A673 (cell line): ENCODE results near the gene ST7L. TPM values are rescaled to one million over a fixed set of nuclear protein-coding genes. Genes with fewer than 3 reads are reported as not detected.

Experiments used
- BruUV-seq: library from RNA; stranded (reverse); fragments of 400-500 nt; replicated peaks from 2 replicates; lab custom pipeline; 2021; lab: Mats Ljungman, UMichigan
- CTCF ChIA-PET: fragments of 300-600 bp; sonication (Branson Sonifier 250); formaldehyde crosslinking; loops from one replicate; lab custom pipeline; 2022; ENCODE audit warnings: antibody characterized with exemption; lab: Charles Lee
- POLR2A ChIA-PET: fragments of 300-600 bp; sonication (Branson Sonifier 250); formaldehyde crosslinking; loops from one replicate; lab custom pipeline; 2022; ENCODE audit warnings: antibody characterized with exemption; ENCODE audit not compliant: low non-redundant PET; lab: Charles Lee
- DNase-seq: peaks from one replicate; pipeline ENCODE4 v3.0.0-alpha.2; 2015; ENCODE audit warnings: low spot score
- H3K27ac ChIP-seq: fragments of 200-600 bp; sonication (generic); 2 replicates; pipeline ENCODE4 v1.5.1; 2016; ENCODE audit warnings: mixed run types, low read depth, mild to moderate bottlenecking, mixed read lengths, antibody characterized with exemption, low read length; ENCODE audit not compliant: poor library complexity, severe bottlenecking
- H3K27me3 ChIP-seq: fragments of 200-600 bp; sonication (generic); replicated peaks from 2 replicates; pipeline ENCODE4 v1.6.1; 2017; ENCODE audit warnings: mixed run types, low read depth, mild to moderate bottlenecking, mixed read lengths, antibody characterized with exemption, low read length; ENCODE audit not compliant: insufficient read depth, poor library complexity
- H3K36me3 ChIP-seq: fragments of 200-600 bp; sonication (generic); 2 replicates; pipeline ENCODE4 v1.6.1; 2016; ENCODE audit warnings: mixed run types, mild to moderate bottlenecking, mixed read lengths, antibody characterized with exemption, low read length; ENCODE audit not compliant: insufficient read depth, poor library complexity, severe bottlenecking
- H3K4me1 ChIP-seq: fragments of 200-600 bp; sonication (generic); 2 replicates; pipeline ENCODE4 v1.6.1; 2017; ENCODE audit warnings: mixed run types, mild to moderate bottlenecking, mixed read lengths, antibody characterized with exemption, low read length; ENCODE audit not compliant: insufficient read depth, poor library complexity, severe bottlenecking
- H3K4me3 ChIP-seq: fragments of 200-600 bp; sonication (generic); 2 replicates; pipeline ENCODE4 v1.5.1; 2016; ENCODE audit warnings: low read depth, mixed run types, mild to moderate bottlenecking, mixed read lengths, low read length; ENCODE audit not compliant: poor library complexity, severe bottlenecking
- H3K9me3 ChIP-seq: fragments of 200-600 bp; sonication (generic); 2 replicates; pipeline ENCODE4 v1.6.1; 2016; ENCODE audit warnings: mixed run types, low read depth, mild to moderate bottlenecking, mixed read lengths, antibody characterized with exemption, low read length; ENCODE audit not compliant: poor library complexity, severe bottlenecking
- EZH2 ChIP-seq: fragments of 200-600 bp; sonication (generic); IDR thresholded peaks from 2 replicates; pipeline ENCODE4 v1.6.1; 2017; ENCODE audit warnings: borderline replicate concordance, low read depth, mild to moderate bottlenecking, mixed read lengths, antibody characterized with exemption, low read length; ENCODE audit not compliant: poor library complexity, severe bottlenecking
- intact Hi-C: fragments of 100-400 bp; cut with micrococcal nuclease; formaldehyde crosslinking; loops from one replicate; pipeline ENCODE4 v1.10.0; 2022; ENCODE audit not compliant: unreplicated experiment
- total RNA-seq: library from RNA; stranded (reverse); gene quantifications from 2 replicates; pipeline ENCODE4 v1.2.3, GENCODE V29; 2021
- TF ChIP-seq, protein P1 (sequence below): fragments of 300-800, 200-600 bp; sonication (generic); conservative IDR thresholded peaks from 2 replicates; pipeline ENCODE4 v1.5.1; 2017; ENCODE audit warnings: low read depth, mild to moderate bottlenecking, antibody characterized with exemption, low read length, moderate library complexity, mixed read lengths

ST7L gene
- total RNA-seq, 1 experiment from 2014 or later: 29.6 TPM

DNA sequence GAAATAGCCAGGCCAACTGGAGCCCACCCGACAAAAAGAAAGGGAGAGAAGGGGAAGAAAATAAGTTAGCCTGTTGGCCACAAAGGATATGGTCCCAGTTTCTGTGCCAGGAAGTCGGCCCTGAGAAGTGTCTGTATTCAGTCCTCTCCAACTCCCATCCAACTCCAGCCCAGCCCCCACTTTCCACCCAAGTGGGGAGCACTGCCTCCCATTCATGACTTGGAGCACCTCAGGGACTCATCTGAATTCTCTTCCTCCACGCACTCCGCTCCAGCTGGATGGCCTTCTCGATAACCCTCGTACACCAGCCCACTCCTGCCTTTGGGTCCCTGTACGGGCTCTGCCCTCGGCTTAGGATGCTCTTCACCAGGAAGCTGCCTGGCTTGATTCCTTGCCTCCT is 112.2 kb downstream of the ST7L start:
- TF ChIP-seq EZH2: no peak
- TF ChIP-seq, protein P1, sequence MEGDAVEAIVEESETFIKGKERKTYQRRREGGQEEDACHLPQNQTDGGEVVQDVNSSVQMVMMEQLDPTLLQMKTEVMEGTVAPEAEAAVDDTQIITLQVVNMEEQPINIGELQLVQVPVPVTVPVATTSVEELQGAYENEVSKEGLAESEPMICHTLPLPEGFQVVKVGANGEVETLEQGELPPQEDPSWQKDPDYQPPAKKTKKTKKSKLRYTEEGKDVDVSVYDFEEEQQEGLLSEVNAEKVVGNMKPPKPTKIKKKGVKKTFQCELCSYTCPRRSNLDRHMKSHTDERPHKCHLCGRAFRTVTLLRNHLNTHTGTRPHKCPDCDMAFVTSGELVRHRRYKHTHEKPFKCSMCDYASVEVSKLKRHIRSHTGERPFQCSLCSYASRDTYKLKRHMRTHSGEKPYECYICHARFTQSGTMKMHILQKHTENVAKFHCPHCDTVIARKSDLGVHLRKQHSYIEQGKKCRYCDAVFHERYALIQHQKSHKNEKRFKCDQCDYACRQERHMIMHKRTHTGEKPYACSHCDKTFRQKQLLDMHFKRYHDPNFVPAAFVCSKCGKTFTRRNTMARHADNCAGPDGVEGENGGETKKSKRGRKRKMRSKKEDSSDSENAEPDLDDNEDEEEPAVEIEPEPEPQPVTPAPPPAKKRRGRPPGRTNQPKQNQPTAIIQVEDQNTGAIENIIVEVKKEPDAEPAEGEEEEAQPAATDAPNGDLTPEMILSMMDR: no peak
- Histone ChIP-seq H3K27me3 (peaks cover 19% of the 10 kb centered on the region), H3K9me3 (no peaks in the 10 kb centered on the region), H3K4me1 (peaks cover 10% of the 10 kb centered on the region), H3K4me3 (no peak overlapping the region), H3K27ac (no peak overlapping the region), H3K36me3 (no peaks in the 10 kb centered on the region)
- BruUV-seq: no TSS peak
- POLR2A ChIA-PET: no interaction called here
- DNase-seq: no peak
- intact Hi-C loops: no loop called here
- CTCF ChIA-PET: no interaction called here

DNA sequence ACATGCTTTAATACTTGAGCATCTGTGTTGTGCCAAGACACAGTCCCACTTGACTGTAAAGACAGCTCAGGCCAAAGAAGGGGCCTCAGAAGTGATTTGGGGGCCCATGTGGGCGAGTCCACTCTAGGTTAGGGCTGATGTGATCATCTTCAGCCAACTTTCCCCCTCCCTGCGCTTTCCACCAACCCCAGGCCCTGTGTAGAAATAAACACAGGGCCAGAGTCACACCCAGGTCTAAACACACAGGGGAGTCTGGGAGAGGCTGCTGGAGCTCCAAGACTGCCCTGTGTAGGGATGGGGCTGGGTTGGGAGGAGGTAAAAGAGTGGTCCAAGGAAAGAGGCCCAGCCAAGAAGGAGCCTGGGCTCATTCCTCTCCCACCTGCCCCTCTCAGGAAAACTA is 112.6 kb downstream of the ST7L start:
- Histone ChIP-seq H3K27me3 (peaks cover 19% of the 10 kb centered on the region), H3K27ac (no peak overlapping the region), H3K36me3 (no peaks in the 10 kb centered on the region), H3K4me3 (no peak overlapping the region), H3K4me1 (peaks cover 10% of the 10 kb centered on the region), H3K9me3 (no peaks in the 10 kb centered on the region)
- BruUV-seq: no TSS peak
- ChIA-PET POLR2A (no interaction called here), CTCF (no interaction called here)
- intact Hi-C loops: no loop called here
- TF ChIP-seq, protein P1: no peak
- no peak for TF ChIP-seq EZH2
- DNase-seq: no peak

DNA sequence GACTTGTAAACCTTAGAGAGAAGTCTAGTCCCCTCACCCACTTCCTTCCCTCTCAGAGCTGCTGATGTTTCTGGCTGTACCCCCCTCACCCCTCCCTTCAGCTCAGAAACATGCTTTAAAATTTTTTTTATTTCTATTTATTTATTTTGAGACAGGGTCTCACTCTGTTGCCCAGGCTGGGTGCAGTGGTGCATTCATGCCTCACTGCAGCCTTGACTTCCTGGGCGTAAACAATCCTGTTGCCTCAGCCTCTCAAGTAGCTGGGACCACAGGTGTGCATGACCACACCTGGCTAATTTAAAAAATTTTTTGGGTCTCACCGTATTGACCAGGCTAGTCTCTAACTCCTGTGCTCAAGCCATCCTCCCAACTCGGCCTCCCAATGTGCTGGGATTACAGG is 113.1 kb downstream of the ST7L start:
- Histone ChIP-seq H3K4me3 (no peak overlapping the region), H3K9me3 (no peaks in the 10 kb centered on the region), H3K36me3 (no peaks in the 10 kb centered on the region), H3K27me3 (peaks cover 19% of the 10 kb centered on the region), H3K4me1 (peaks cover 10% of the 10 kb centered on the region), H3K27ac (no peak overlapping the region)
- no peak for DNase-seq
- CTCF ChIA-PET: no interaction called here
- POLR2A ChIA-PET: no interaction called here
- no peak for TF ChIP-seq EZH2
- TF ChIP-seq, protein P1: no peak
- BruUV-seq: no TSS peak
- intact Hi-C loops: no loop called here
